ENCODE data around the gene TOLLIP.
A peak's percentile ranks its signal among the peaks of the same experiment; 100 is the strongest.
"Not testable (repeated sequence)": the region's sequence is repeated elsewhere in the genome, so short reads cannot be mapped to it uniquely, and the experiment has no call there.

TOLLIP gene

GRCh38 chr11:1280116-1281035 lies 29.1 kb downstream of the TOLLIP start:
- no peak for DNase-seq

- DNase-seq = no peak
Observed at GRCh38 chr11:1279674-1280055, 29.8 kb downstream of the TOLLIP start.

- DNase-seq = no peak
Observed at GRCh38 chr11:1278766-1279673, 30.4 kb downstream of the TOLLIP start.

GRCh38 chr11:1277936-1278512 lies 31.4 kb downstream of the TOLLIP start:
- no peak for DNase-seq

- no peak for DNase-seq
Observed at GRCh38 chr11:1276866-1277615, 32.4 kb downstream of the TOLLIP start.

- no peak for DNase-seq
Observed at GRCh38 chr11:1276041-1276790, 33.2 kb downstream of the TOLLIP start.

- DNase-seq = no peak
Observed at GRCh38 chr11:1275021-1275420, 34.4 kb downstream of the TOLLIP start.

GRCh38 chr11:1274501-1274900 lies 34.9 kb downstream of the TOLLIP start:
- DNase-seq = no peak

GRCh38 chr11:1272531-1272930 lies 36.9 kb downstream of the TOLLIP start:
- no peak for DNase-seq

- DNase-seq = no peak
Observed at GRCh38 chr11:1271927-1272326, 37.5 kb downstream of the TOLLIP start.

GRCh38 chr11:1271406-1271805 lies 38.0 kb downstream of the TOLLIP start:
- DNase-seq = no peak

GRCh38 chr11:1271002-1271401 lies 38.4 kb downstream of the TOLLIP start:
- no peak for DNase-seq

GRCh38 chr11:1270476-1270875 lies 39.0 kb downstream of the TOLLIP start:
- DNase-seq = no peak

GRCh38 chr11:1269957-1270356 lies 39.5 kb downstream of the TOLLIP start:
- DNase-seq = no peak

- no peak for DNase-seq
Observed at GRCh38 chr11:1267441-1268100, 41.9 kb downstream of the TOLLIP start.

GRCh38 chr11:1266976-1267375 lies 42.5 kb downstream of the TOLLIP start:
- not testable (repeated sequence) for DNase-seq

GRCh38 chr11:1265480-1265879 lies 44.0 kb downstream of the TOLLIP start:
- not testable (repeated sequence) for DNase-seq

GRCh38 chr11:1264444-1264843 lies 45.0 kb downstream of the TOLLIP start:
- peak; percentile 29 to 50 for DNase-seq

GRCh38 chr11:1263010-1263409 lies 46.4 kb downstream of the TOLLIP start:
- DNase-seq = no peak

- peak; percentile 63 to 92 for DNase-seq
Observed at GRCh38 chr11:1262172-1263006, 47.0 kb downstream of the TOLLIP start.
